ENCODE data around the gene GLIPR1.
"Not testable (repeated sequence)": the region's sequence is repeated elsewhere in the genome, so short reads cannot be mapped to it uniquely, and the experiment has no call there.

GLIPR1 gene

DNA sequence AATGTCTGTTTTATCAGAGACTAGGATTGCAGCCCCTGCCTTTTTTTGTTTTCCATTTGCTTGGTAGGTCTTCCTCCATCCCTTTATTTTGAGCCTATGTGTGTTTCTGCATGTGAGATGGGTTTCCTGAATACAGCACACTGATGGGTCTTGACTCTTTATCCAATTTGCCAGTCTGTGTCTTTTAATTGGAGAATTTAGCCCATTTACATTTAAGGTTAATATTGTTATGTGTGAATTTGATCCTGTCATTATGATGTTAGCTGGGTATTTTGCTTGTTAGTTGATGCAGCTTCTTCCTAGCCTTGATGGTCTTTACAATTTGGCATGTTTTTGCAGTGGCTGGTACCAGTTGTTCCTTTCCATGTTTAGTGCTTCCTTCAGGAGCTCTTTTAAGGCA, 40.7 kb downstream of the GLIPR1 start:
- not testable (repeated sequence) for DNase-seq (ENCODE audit: low spot score)

DNA sequence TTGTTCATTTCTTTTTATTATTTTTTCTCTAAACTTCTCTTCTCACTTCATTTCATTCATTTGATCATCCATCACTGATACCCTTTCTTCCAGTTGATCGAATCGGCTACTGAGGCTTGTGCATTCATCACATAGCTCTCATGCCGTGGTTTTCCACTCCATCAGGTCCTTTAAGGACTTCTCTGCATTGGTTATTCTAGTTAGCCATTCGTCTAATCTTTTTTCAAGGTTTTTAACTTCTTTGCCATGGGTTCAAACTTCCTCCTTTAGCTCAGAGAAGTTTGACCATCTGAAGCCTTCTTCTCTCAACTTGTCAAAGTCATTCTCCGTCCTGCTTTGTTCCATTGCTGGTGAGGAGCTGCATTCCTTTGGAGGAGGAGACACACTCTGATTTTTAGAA, 41.6 kb downstream of the GLIPR1 start:
- not testable (repeated sequence) for DNase-seq (ENCODE audit: low spot score)

DNA sequence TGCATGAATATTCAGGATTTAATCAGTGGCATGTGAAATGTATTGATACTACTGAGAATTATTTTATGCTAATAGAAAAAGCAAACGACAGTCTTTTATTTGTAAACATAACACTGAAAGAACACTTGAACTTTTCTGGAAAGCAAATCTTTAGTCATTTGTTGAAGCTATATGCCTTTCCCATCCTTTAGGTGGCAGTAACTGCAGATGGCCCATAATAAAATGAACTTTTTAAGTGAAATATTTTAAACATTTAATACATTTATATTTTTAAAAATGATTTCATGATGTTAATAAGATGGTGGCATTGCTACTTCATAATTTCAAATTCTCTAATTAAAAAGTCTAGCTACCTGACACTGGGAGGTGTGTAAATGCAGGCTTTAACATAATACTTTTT, 44.7 kb downstream of the GLIPR1 start:
- no peak for DNase-seq (ENCODE audit: low spot score)

DNA sequence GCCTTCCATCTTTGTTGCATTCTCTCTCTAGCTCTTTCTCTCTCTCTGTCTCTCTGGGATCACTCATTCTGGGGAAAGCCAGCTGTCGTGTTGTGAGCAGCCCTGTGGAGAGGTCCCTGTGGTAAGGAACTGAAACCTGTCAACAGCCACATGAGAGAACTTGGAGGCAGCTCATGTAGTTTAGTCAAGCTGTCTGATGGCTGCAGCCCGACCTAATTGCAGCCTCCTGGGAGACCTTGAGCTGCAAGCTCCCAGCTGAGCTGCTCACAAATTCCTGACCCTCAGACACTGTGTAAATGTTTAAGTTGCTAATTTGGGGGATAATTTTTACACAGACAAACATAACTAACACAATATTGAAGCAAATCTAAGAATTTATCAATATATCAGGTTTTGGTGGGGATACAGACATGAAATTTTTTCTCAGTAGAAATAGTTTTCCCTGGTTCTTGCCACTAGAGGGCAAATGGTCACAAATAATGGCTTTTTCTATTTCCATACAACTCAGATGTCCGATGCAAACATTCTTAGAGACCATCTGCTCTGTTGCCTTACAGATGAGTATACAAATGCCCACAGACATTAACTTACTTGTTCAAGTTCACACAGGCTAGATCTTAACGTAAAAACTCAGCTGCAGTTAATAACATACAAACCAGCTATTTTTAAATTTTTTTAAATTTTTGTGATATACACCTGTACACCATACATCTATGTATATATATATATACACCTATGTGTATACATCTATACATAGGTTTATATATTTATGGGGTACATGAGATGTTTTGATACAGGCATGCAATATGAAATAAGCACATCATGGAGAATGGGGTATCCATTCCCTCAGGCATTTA, 46.3 kb downstream of the GLIPR1 start:
- DNase-seq (ENCODE audit: low spot score), result no peak

GRCh38 chr12:75528272-75528671, 47.7 kb downstream of the GLIPR1 start:
- DNase-seq (ENCODE audit: low spot score), result no peak

DNA sequence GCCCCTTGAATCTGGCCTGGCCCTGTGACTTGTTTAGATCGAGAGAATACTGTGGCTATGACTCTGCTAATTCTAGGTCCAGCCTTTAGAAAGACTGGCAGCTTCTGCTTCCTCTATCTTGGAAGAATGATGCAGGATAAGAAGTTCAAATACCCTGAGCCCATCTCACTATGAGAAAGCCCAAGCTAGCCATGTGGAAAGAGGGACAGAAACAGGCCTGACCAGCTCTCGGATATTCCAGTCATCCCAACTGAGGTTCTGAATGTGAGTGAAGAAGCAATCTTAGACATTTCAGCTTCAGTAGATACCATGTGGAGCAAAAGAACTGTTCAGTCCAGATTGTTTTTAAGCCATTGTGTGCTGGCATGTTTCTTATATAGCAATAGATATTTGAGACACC, 48.1 kb downstream of the GLIPR1 start:
- DNase-seq (ENCODE audit: low spot score), result no peak

DNA sequence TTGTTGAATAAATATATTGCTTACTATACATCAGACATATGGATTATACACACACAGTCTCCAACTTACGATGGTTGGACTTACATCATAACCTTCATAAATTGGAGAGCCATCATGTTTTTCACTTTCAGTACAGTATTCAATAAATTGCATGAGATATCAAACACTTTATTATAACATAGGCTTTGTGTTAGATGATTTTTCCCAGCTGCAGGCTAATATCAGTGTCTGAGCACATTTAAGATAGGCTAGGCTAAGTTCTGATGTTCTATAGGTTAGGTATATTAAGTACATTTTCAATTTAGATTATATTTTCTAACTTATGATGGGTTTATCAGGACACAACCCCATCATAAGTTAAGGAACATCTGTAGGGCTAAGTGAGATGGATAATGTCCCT, 48.8 kb downstream of the GLIPR1 start:
- no peak for DNase-seq (ENCODE audit: low spot score)

DNA sequence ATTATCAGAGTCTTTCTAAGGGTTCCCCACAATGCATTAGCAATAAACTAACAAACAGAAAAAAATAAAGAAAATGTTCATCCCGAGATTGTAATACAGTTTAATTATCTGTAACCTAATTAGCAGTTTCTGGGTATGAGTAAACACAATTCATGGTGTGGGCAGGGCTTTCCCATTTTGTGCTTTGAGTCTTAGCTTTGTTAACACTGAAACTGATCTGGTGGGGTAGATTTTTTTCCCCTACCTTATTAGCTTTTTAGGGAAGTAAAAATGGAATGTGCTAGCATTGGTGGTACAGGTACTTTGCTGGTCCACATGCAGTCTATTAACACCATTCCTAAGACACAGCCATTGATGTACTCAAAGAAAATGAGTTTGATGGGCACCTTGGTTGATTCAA, 49.3 kb downstream of the GLIPR1 start:
- DNase-seq (ENCODE audit: low spot score), result no peak

DNA sequence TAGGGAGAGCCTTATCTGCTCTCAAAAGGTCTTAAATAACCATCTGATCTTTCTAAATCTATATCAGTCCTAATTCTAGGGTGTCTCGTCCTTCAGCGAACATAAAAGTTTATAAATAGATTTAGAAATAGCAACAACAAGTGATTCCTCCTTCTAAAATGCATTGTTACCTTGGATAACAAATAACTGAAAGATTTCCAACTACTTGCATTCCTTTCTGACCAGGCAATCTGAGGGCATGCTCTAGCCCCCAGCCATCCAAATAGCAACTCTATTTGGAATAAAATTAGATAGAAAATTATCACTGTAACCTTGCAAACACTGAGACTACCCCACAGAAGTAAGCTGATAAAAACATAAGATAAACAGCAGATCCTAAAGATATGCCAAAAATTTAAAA, 52.7 kb downstream of the GLIPR1 start:
- DNase-seq (ENCODE audit: low spot score), result no peak

DNA sequence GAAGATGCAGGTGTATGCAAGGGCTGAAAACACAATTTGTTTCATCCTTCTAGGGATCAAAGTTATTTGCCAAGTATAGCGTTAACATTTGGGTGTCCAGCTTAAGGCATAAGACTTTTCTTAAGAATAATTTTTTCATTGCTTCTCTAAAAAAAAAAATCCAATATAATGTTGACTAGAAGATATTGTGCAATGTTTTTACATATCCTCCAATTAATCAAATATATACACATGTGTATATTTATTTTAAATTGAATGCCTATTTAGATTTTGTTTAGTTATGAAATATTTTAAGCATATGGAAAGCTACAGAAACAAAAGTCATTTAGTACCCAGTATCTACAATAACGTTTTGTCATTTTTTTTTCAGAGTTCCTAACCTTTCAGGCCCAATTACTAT, 59.3 kb downstream of the GLIPR1 start:
- no peak for DNase-seq (ENCODE audit: low spot score)

GRCh38 chr12:75542942-75543341, 62.4 kb downstream of the GLIPR1 start:
- no peak for DNase-seq (ENCODE audit: low spot score)

- DNase-seq (ENCODE audit: low spot score), result no peak
Observed at GRCh38 chr12:75543529-75543928, 63.0 kb downstream of the GLIPR1 start.

DNA sequence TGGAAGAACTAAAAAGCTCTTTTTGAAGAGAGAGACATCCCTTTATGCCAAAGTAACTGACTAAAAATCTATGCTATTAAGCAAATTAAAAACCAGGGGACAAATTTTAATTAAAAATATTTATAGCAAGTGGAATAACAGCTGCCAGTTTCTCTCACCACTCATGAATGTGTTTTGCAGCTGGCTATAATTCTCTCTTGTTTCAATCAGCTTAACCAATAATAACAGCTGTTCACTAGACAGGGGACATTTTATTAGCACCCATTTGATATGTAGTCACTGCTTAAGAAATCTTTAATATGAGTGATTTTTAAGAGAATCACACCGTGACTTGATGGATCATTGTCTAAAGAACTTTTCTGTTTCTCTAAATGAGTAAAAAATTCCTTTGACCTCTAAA, 65.1 kb downstream of the GLIPR1 start:
- no peak for DNase-seq (ENCODE audit: low spot score)

DNA sequence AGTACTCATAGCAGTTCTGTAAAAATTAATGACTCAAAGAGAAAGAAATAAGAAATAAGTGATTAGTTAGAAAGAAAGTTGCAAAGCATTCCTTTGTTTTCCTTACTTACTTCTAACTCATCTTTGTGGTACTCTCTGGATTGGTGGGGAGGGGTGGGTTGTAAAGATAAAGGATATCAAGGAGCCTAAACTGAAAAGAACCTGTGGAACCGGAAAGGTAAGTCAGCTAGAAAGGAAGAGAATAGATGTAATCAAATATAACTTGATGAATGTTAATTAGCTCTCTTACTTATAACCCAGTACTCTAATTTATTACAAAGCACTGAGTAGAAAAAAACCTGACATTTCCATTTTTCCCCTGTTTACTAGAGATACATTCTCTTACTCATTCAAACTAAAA, 68.3 kb downstream of the GLIPR1 start:
- no peak for DNase-seq (ENCODE audit: low spot score)

GRCh38 chr12:75549989-75550388, 69.4 kb downstream of the GLIPR1 start:
- no peak for DNase-seq (ENCODE audit: low spot score)

GRCh38 chr12:75550401-75551240, 70.1 kb downstream of the GLIPR1 start:
- DNase-seq (ENCODE audit: low spot score), result no peak

DNA sequence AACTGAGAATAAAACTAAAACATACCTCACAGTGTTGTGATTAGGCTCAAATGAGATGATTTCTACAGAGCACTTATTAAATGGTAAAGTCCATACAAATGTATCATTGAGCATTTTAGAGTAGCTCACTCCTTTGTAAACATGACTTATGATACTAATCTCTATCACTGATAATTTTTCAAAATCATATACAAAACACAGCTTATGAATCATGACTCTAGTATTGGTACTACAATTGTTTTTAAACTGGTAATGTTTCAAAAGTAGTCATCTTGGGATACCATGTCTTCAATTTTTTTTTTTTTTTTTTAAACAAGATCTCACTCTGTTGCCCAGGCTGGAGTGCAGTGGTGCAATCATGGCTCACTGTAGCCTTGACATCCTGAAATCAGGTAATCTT, 70.9 kb downstream of the GLIPR1 start:
- no peak for DNase-seq (ENCODE audit: low spot score)

DNA sequence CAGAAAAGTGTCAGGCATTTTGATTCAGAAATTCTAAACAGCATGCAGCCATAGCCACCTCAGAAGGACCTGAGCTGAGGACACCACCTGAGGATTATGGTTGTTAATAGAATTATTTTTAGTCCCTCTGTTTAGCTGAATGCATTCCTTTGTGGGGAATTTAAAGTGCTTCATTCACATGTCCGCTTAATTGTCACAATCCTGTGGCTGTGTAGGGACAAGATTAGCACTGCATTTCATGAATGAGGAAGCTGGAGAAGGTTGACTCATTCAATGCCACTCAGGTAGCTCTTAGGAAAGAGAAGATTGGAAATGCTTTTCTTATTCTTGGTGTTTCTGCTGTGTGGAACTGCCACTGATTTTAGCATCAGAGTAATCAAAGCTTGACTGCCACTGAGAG, 72.8 kb downstream of the GLIPR1 start:
- no peak for DNase-seq (ENCODE audit: low spot score)
